ENCODE data around the gene JMJD7.

The JMJD7 gene

DNA sequence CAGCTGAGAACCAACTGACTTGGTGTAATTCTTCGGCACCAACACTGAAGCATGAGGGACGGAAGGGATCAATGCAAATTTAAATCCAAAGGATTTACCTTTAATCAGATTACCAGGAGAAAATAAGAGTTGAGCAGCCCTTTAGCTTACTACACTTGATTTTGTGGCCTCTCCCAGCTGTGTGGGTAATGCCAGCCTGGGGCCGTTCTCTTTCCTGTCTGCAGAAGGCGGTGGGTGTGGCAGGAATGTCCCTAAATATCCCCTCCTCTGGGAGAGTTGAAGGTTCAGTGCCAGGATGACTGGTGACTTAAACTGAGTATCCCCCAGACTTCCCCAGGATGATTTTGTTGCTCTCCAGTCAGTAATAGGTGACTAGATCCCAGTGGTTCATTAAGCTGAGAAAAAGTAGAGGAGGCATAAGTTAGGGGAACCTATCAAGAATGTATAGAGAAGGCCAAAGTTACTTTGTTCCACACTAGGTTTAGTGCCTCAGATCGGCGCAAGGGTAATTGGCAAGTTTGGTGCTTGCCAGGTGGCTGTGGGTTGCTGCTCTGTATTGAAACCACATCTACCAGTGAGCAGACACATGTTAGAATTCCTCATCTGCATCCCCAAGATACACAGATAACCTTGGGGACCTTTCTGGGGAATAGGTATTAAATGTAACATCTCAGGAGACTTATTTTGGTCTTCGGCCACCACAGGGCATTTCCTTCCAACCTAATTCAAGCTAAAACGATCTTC, 30.5 kb upstream of the JMJD7 start:
- Histone ChIP-seq H3K27me3 (ENCODE audit: insufficient read depth, low read length) (no peaks in the 10 kb centered on the region), H3K36me3 (ENCODE audit: insufficient read depth, low read length) (peaks cover 15% of the 10 kb centered on the region), H4K20me1 (ENCODE audit: insufficient read depth, low read length) (no peaks in the 10 kb centered on the region), H3K4me3 (ENCODE audit: low read depth, low read length, poor library complexity, severe bottlenecking) (no peak overlapping the region), H3K27ac (ENCODE audit: low read depth, low read length, poor library complexity, severe bottlenecking) (no peak overlapping the region), H3F3A (ENCODE audit: insufficient read depth, low read length) (no peaks in the 10 kb centered on the region), H3K9ac (ENCODE audit: low read length) (no peak overlapping the region), H2AFZ (ENCODE audit: low read length) (no peak overlapping the region), H3K9me2 (ENCODE audit: low read depth, low read length) (no peaks in the 10 kb centered on the region), H3K9me3 (ENCODE audit: low read length) (peaks cover 5% of the 10 kb centered on the region; the same call in 1 of the 2 replicates), H3K4me1 (ENCODE audit: insufficient read depth, low read length, severe bottlenecking) (peaks cover 36% of the 10 kb centered on the region), H3K4me2 (ENCODE audit: low read length) (no peak overlapping the region), H3K79me2 (ENCODE audit: insufficient read depth, low read length) (no peaks in the 10 kb centered on the region)
- TF ChIP-seq, protein P1, sequence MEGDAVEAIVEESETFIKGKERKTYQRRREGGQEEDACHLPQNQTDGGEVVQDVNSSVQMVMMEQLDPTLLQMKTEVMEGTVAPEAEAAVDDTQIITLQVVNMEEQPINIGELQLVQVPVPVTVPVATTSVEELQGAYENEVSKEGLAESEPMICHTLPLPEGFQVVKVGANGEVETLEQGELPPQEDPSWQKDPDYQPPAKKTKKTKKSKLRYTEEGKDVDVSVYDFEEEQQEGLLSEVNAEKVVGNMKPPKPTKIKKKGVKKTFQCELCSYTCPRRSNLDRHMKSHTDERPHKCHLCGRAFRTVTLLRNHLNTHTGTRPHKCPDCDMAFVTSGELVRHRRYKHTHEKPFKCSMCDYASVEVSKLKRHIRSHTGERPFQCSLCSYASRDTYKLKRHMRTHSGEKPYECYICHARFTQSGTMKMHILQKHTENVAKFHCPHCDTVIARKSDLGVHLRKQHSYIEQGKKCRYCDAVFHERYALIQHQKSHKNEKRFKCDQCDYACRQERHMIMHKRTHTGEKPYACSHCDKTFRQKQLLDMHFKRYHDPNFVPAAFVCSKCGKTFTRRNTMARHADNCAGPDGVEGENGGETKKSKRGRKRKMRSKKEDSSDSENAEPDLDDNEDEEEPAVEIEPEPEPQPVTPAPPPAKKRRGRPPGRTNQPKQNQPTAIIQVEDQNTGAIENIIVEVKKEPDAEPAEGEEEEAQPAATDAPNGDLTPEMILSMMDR (IDR thresholded peaks at IDR 0.05; ENCODE audit: low read length): no peak
- no peak for TF ChIP-seq EZH2 (IDR thresholded peaks at IDR 0.05; ENCODE audit: borderline replicate concordance, low read length)

DNA sequence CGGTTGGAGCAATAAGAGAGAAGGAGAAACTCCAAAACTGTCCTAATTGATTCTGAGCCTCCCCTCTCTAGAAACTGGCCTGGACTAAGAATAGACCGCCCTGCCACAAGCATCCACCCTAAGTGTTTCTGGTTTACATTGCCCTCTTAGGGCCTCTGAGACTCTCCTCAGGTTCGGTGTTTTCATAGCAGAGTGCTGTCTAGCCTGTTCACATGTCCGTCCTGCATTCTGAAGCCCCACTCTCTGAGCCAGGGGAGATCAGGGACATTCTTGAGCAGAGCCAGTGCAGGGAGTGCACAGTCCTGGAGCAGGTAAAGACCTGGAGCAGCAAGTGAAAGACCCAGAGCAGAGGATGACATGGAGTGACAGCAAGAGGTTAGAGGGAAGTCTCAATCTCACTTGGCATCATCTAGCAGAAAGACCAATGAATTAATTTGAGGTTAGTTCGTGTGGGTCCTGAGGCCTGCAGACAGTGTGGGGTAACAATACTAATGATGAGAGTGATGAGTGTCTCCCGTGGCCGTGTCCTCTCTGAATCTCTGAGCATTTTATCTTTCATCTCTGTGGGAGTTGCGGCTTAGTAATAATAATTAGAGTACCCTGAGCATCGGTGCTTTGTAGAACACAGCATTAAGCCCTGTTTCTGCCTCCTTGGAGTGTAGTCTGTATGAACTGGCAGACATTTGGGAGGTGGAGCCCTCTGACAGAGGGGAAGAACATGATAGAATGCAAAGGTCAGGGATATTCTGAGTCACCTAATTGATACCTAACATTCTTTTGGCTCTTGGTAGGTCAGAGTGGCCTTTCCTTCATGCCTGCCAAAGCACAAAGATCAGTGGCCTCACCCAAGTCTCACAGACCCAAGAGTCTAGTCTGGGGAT, 29.0 kb upstream of the JMJD7 start:
- Histone ChIP-seq H4K20me1 (ENCODE audit: insufficient read depth, low read length) (no peaks in the 10 kb centered on the region), H3K9ac (ENCODE audit: low read length) (no peak overlapping the region), H3K4me2 (ENCODE audit: low read length) (no peak overlapping the region), H3K9me3 (ENCODE audit: low read length) (peaks cover 5% of the 10 kb centered on the region; the same call in 1 of the 2 replicates), H3F3A (ENCODE audit: insufficient read depth, low read length) (no peaks in the 10 kb centered on the region), H3K27ac (ENCODE audit: low read depth, low read length, poor library complexity, severe bottlenecking) (no peak overlapping the region), H2AFZ (ENCODE audit: low read length) (no peak overlapping the region), H3K4me1 (ENCODE audit: insufficient read depth, low read length, severe bottlenecking) (peaks cover 35% of the 10 kb centered on the region), H3K4me3 (ENCODE audit: low read depth, low read length, poor library complexity, severe bottlenecking) (no peak overlapping the region), H3K36me3 (ENCODE audit: insufficient read depth, low read length) (peaks cover 15% of the 10 kb centered on the region), H3K9me2 (ENCODE audit: low read depth, low read length) (no peaks in the 10 kb centered on the region), H3K79me2 (ENCODE audit: insufficient read depth, low read length) (no peaks in the 10 kb centered on the region), H3K27me3 (ENCODE audit: insufficient read depth, low read length) (no peaks in the 10 kb centered on the region)
- no peak for TF ChIP-seq EZH2 (IDR thresholded peaks at IDR 0.05; ENCODE audit: borderline replicate concordance, low read length)
- TF ChIP-seq, protein P1 (IDR thresholded peaks at IDR 0.05; ENCODE audit: low read length): no peak

GRCh38 chr15:41799488-41799805, 28.4 kb upstream of the JMJD7 start:
- H3K9me2 ChIP-seq (ENCODE audit: low read depth, low read length): no peaks in the 10 kb centered on the region
- no peaks in the 10 kb centered on the region for H3F3A ChIP-seq (ENCODE audit: insufficient read depth, low read length)
- no peak overlapping the region for H3K4me2 ChIP-seq (ENCODE audit: low read length)
- peaks cover 15% of the 10 kb centered on the region for H3K36me3 ChIP-seq (ENCODE audit: insufficient read depth, low read length)
- H4K20me1 ChIP-seq (ENCODE audit: insufficient read depth, low read length): no peaks in the 10 kb centered on the region
- H3K79me2 ChIP-seq (ENCODE audit: insufficient read depth, low read length): no peaks in the 10 kb centered on the region
- H3K27ac ChIP-seq (ENCODE audit: low read depth, low read length, poor library complexity, severe bottlenecking): no peak overlapping the region
- H3K4me3 ChIP-seq (ENCODE audit: low read depth, low read length, poor library complexity, severe bottlenecking): no peak overlapping the region
- TF ChIP-seq EZH2 (IDR thresholded peaks at IDR 0.05; ENCODE audit: borderline replicate concordance, low read length): no peak
- TF ChIP-seq, protein P1 (IDR thresholded peaks at IDR 0.05; ENCODE audit: low read length): no peak
- H3K9ac ChIP-seq (ENCODE audit: low read length): no peak overlapping the region
- H3K4me1 ChIP-seq (ENCODE audit: insufficient read depth, low read length, severe bottlenecking): peaks cover 32% of the 10 kb centered on the region
- peaks cover 5% of the 10 kb centered on the region; the same call in 1 of the 2 replicates for H3K9me3 ChIP-seq (ENCODE audit: low read length)
- no peak overlapping the region for H2AFZ ChIP-seq (ENCODE audit: low read length)
- no peaks in the 10 kb centered on the region for H3K27me3 ChIP-seq (ENCODE audit: insufficient read depth, low read length)
